ENCODE data around the gene CNGB1. TPM values are rescaled to one million over a fixed set of nuclear protein-coding genes. Genes with fewer than 3 reads are reported as not detected.
"Not testable (repeated sequence)": the region's sequence is repeated elsewhere in the genome, so short reads cannot be mapped to it uniquely, and the experiment has no call there.

Gene CNGB1
- total RNA-seq, 1 experiment from 2014 or later = 0.04 TPM

GRCh38 chr16:57944970-57945739, 25.8 kb downstream of the CNGB1 start:
- H3K4me2 ChIP-seq (ENCODE audit: low read length) = no peak overlapping the region
- no peaks in the 10 kb centered on the region for H3K9me2 ChIP-seq (replicated peaks; ENCODE audit: low read length)
- intact Hi-C loops (cut with micrococcal nuclease) = no loop called here
- no peak overlapping the region for H3K27ac ChIP-seq (ENCODE audit: low read length)
- H3K9ac ChIP-seq (ENCODE audit: low read length) = no peak overlapping the region
- H4K20me1 ChIP-seq (ENCODE audit: low read length) = no peaks in the 10 kb centered on the region
- H3K79me2 ChIP-seq (ENCODE audit: low read length) = no peaks in the 10 kb centered on the region
- TF ChIP-seq EZH2phosphoT487 (IDR thresholded peaks at IDR 0.05; ENCODE audit: borderline replicate concordance, low read length) = no peak
- TF ChIP-seq, protein P1, sequence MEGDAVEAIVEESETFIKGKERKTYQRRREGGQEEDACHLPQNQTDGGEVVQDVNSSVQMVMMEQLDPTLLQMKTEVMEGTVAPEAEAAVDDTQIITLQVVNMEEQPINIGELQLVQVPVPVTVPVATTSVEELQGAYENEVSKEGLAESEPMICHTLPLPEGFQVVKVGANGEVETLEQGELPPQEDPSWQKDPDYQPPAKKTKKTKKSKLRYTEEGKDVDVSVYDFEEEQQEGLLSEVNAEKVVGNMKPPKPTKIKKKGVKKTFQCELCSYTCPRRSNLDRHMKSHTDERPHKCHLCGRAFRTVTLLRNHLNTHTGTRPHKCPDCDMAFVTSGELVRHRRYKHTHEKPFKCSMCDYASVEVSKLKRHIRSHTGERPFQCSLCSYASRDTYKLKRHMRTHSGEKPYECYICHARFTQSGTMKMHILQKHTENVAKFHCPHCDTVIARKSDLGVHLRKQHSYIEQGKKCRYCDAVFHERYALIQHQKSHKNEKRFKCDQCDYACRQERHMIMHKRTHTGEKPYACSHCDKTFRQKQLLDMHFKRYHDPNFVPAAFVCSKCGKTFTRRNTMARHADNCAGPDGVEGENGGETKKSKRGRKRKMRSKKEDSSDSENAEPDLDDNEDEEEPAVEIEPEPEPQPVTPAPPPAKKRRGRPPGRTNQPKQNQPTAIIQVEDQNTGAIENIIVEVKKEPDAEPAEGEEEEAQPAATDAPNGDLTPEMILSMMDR (conservative IDR thresholded peaks at IDR 0.05; ENCODE audit: low read depth, low read length) = no peak
- TF ChIP-seq EZH2 (IDR thresholded peaks at IDR 0.05; ENCODE audit: low read length, unreplicated experiment) = no peak
- no peaks in the 10 kb centered on the region for H3K9me3 ChIP-seq (ENCODE audit: low read length)
- ATAC-seq (no peak), DNase-seq (no peak)
- H3K36me3 ChIP-seq (ENCODE audit: low read depth, low read length) = no peaks in the 10 kb centered on the region
- POLR2A ChIA-PET (ENCODE audit: unreplicated experiment) = no interaction called here
- BruUV-seq (replicated peaks) = no TSS peak
- H2AFZ ChIP-seq (ENCODE audit: low read length) = no peak overlapping the region
- CTCF ChIA-PET = no interaction called here
- no peak overlapping the region for H3K4me3 ChIP-seq (ENCODE audit: low read length)
- H3K27me3 ChIP-seq (ENCODE audit: low read length) = no peaks in the 10 kb centered on the region
- no peaks in the 10 kb centered on the region for H3F3A ChIP-seq (ENCODE audit: low read length, unreplicated experiment)
- H3K4me1 ChIP-seq (ENCODE audit: insufficient read depth, low read length) = no peaks in the 10 kb centered on the region

GRCh38 chr16:57943381-57943780, 27.5 kb downstream of the CNGB1 start:
- H3K27ac ChIP-seq (ENCODE audit: low read length); H3K36me3 ChIP-seq (ENCODE audit: low read depth, low read length); H3K9me2 ChIP-seq (replicated peaks; ENCODE audit: low read length); ATAC-seq; H3K4me1 ChIP-seq (ENCODE audit: insufficient read depth, low read length); H3F3A ChIP-seq (ENCODE audit: low read length, unreplicated experiment); H2AFZ ChIP-seq (ENCODE audit: low read length); POLR2A ChIA-PET (ENCODE audit: unreplicated experiment); BruUV-seq (replicated peaks); H3K27me3 ChIP-seq (ENCODE audit: low read length); H3K9me3 ChIP-seq (ENCODE audit: low read length); H3K79me2 ChIP-seq (ENCODE audit: low read length); H4K20me1 ChIP-seq (ENCODE audit: low read length); H3K4me3 ChIP-seq (ENCODE audit: low read length); H3K9ac ChIP-seq (ENCODE audit: low read length); DNase-seq; H3K4me2 ChIP-seq (ENCODE audit: low read length); CTCF ChIA-PET; intact Hi-C loops (cut with micrococcal nuclease): not testable (repeated sequence)

DNA sequence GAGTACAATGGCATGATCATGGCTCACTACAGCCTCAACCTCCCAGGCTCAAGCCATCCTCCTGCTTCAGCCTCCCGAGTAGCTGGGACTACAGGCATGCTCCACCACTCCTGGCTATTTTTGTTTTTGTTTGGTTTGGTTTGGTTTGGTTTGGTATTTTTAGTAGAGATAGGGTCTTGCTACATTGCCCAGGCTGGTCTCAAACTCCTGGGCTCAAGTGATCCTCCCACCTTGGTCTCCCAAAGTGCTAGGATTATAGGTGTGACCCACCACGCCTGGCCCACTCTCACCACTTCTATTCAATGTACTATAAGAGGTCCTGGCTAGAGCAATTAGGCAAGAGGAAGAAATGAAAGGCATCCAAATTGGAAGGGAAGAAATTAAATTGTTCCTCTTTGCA, 29.0 kb downstream of the CNGB1 start:
- H3K4me2 ChIP-seq (ENCODE audit: low read length); H3K36me3 ChIP-seq (ENCODE audit: low read depth, low read length); H4K20me1 ChIP-seq (ENCODE audit: low read length); H3K9me3 ChIP-seq (ENCODE audit: low read length); CTCF ChIA-PET; intact Hi-C loops (cut with micrococcal nuclease); H2AFZ ChIP-seq (ENCODE audit: low read length); H3K9ac ChIP-seq (ENCODE audit: low read length); ATAC-seq; H3K79me2 ChIP-seq (ENCODE audit: low read length); DNase-seq; H3K27ac ChIP-seq (ENCODE audit: low read length); BruUV-seq (replicated peaks); H3K9me2 ChIP-seq (replicated peaks; ENCODE audit: low read length); H3K4me1 ChIP-seq (ENCODE audit: insufficient read depth, low read length); H3K27me3 ChIP-seq (ENCODE audit: low read length); H3F3A ChIP-seq (ENCODE audit: low read length, unreplicated experiment); POLR2A ChIA-PET (ENCODE audit: unreplicated experiment); H3K4me3 ChIP-seq (ENCODE audit: low read length): not testable (repeated sequence)

Data from PC-3 (cell line).